Prostate gland (tissue), 2 donors: ENCODE data around the gene SYMPK. TPM values are rescaled to one million over a fixed set of nuclear protein-coding genes. Genes with fewer than 3 reads are reported as not detected.

Experiments used
- DNase-seq: peaks from one replicate; pipeline ENCODE4 v3.0.0-alpha.2; 2019; ENCODE audit warnings: low spot score
- H3K27ac ChIP-seq, 2 donors: fragments of 200-600 bp; sonication (generic); 2 replicates each; pipeline ENCODE4 v1.5.1; 2017 to 2019
- H3K27me3 ChIP-seq: fragments of 200-600 bp; sonication (generic); replicated peaks from 2 replicates; pipeline ENCODE4 v1.5.1; 2019; ENCODE audit not compliant: insufficient read depth
- H3K36me3 ChIP-seq, 2 donors: fragments of 200-600 bp; sonication (generic); 1 replicate in 1 of 2; 2 replicates in 1 of 2; pipeline versions ENCODE4 v1.5.1 to v1.8.1; 2017 to 2019
- H3K4me1 ChIP-seq: fragments of 200-600 bp; sonication (generic); replicated peaks from 2 replicates; pipeline ENCODE4 v1.5.1; 2019
- H3K4me3 ChIP-seq, 2 donors: fragments of 200-600 bp; sonication (generic); 2 replicates each; pipeline ENCODE4 v1.5.1; 2017 to 2019
- H3K9me3 ChIP-seq: fragments of 200-600 bp; sonication (generic); 2 replicates; pipeline ENCODE4 v1.5.1; 2017
- POLR2A ChIP-seq: fragments of 450-650 bp; IDR thresholded peaks from one replicate; pipeline ENCODE4 v1.6.1; 2016; ENCODE audit warnings: antibody characterized with exemption, mild to moderate bottlenecking
- POLR2AphosphoS5 ChIP-seq: sonication (generic); formaldehyde crosslinking; IDR thresholded peaks from one replicate; pipeline ENCODE4 v1.6.1; 2017; ENCODE audit warnings: antibody characterized with exemption
- WGBS: methylation state at CpG from one replicate; pipeline ENCODE4 v1.1.5; 2018; 5-methylcytosine and 5-hydroxymethylcytosine counted together
- intact Hi-C: fragments of 100-400 bp; cut with DNase I; formaldehyde crosslinking; loops from one replicate; pipeline ENCODE4 v1.14.2; 2022
- total RNA-seq, 2 donors: library from RNA; depleted of rRNA; stranded (reverse); fragments of >200 nt; gene quantifications; one replicate each; pipeline ENCODE4 v1.1.0, GENCODE V29; 2016
- TF ChIP-seq, protein P1 (sequence below), 4 experiments: fragments of 200-600 bp in 2 of 4; fragments of 450-650 bp in 2 of 4; sonication (generic) in 2 of 4; IDR thresholded peaks; 1 replicate in 3 of 4; 2 replicates in 1 of 4; pipeline ENCODE4 v1.5.1; 2016 to 2019; ENCODE audit warnings: antibody characterized with exemption in 4 of 4, mild to moderate bottlenecking in 2 of 4, moderate library complexity in 2 of 4

SYMPK gene
- total RNA-seq, 2 donors from 2014 or later: 76.4 to 104 TPM

DNA sequence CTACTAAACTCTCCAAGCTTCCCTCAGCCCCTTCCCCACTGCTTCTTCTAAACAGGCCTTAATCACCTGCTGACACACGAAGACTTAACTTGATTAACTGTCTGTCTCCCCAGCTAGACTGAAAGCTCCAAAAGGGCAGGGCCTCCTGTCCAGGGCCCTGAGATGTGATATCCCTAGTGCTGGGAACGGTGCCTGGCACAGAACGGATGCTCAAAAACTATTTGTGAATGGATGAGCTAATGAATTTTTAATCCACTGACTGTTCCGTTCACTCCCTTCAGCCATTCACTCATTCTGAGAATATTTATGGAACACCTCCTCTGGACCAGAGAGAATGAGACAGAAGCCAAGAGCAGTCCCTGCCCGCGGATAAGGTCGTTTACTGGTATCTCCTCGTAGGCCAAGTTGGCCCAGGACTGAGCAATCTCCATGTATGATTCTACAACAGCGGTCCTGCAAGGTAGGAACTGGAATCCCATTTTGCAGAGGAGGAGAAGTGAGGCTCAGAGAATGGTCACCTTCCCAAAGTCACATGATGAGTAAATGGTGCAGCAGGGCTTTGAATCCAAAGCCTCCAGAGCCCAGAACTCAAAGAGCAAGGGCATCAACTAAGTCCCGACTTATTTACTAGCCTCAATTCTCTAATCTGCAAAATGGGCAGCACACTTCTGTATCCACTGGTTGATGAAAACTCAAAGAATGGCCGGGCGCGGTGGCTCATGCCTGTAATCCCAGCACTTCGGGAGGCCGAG, 73.7 kb downstream of the SYMPK start:
- no peaks in the 10 kb centered on the region for H3K9me3 ChIP-seq
- WGBS: 88% methylated on average over 15 of the region's 15 CpGs
- TF ChIP-seq POLR2AphosphoS5: no peak
- TF ChIP-seq, protein P1, sequence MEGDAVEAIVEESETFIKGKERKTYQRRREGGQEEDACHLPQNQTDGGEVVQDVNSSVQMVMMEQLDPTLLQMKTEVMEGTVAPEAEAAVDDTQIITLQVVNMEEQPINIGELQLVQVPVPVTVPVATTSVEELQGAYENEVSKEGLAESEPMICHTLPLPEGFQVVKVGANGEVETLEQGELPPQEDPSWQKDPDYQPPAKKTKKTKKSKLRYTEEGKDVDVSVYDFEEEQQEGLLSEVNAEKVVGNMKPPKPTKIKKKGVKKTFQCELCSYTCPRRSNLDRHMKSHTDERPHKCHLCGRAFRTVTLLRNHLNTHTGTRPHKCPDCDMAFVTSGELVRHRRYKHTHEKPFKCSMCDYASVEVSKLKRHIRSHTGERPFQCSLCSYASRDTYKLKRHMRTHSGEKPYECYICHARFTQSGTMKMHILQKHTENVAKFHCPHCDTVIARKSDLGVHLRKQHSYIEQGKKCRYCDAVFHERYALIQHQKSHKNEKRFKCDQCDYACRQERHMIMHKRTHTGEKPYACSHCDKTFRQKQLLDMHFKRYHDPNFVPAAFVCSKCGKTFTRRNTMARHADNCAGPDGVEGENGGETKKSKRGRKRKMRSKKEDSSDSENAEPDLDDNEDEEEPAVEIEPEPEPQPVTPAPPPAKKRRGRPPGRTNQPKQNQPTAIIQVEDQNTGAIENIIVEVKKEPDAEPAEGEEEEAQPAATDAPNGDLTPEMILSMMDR (IDR thresholded peaks at IDR 0.05): no peak
- DNase-seq: no peak
- no peak overlapping the region for H3K27ac ChIP-seq
- H3K4me1 ChIP-seq: peaks cover 2% of the 10 kb centered on the region
- no peaks in the 10 kb centered on the region for H3K36me3 ChIP-seq
- intact Hi-C loops: no loop called here
- H3K4me3 ChIP-seq: no peak overlapping the region
- no peaks in the 10 kb centered on the region for H3K27me3 ChIP-seq

- no peak overlapping the region for H3K27ac ChIP-seq
- peaks cover 10% of the 10 kb centered on the region for H3K4me1 ChIP-seq
- intact Hi-C loops: no loop called here
- no peaks in the 10 kb centered on the region for H3K9me3 ChIP-seq
- no peak for DNase-seq
- H3K4me3 ChIP-seq: no peak overlapping the region
- TF ChIP-seq POLR2A (no peak), POLR2AphosphoS5 (no peak)
- TF ChIP-seq, protein P1 (IDR thresholded peaks at IDR 0.05): no peak
- no peaks in the 10 kb centered on the region for H3K27me3 ChIP-seq
- 95% methylated on average over 21 of the region's 21 CpGs for WGBS
- no peaks in the 10 kb centered on the region for H3K36me3 ChIP-seq
Measured at GRCh38 chr19:45786533-45786894, 76.4 kb downstream of the SYMPK start.

- Histone ChIP-seq H3K27ac (no peak overlapping the region), H3K9me3 (no peaks in the 10 kb centered on the region), H3K27me3 (no peaks in the 10 kb centered on the region), H3K4me3 (no peak overlapping the region), H3K36me3 (no peaks in the 10 kb centered on the region), H3K4me1 (peaks cover 13% of the 10 kb centered on the region)
- 90% methylated on average over 51 of the region's 57 CpGs for WGBS
- DNase-seq: no peak
- TF ChIP-seq, protein P1 (IDR thresholded peaks at IDR 0.05): no peak
- no peak for TF ChIP-seq POLR2AphosphoS5
- no peak for TF ChIP-seq POLR2A
- intact Hi-C loops: no loop called here
Measured at GRCh38 chr19:45785781-45786532, 77.0 kb downstream of the SYMPK start.

DNA sequence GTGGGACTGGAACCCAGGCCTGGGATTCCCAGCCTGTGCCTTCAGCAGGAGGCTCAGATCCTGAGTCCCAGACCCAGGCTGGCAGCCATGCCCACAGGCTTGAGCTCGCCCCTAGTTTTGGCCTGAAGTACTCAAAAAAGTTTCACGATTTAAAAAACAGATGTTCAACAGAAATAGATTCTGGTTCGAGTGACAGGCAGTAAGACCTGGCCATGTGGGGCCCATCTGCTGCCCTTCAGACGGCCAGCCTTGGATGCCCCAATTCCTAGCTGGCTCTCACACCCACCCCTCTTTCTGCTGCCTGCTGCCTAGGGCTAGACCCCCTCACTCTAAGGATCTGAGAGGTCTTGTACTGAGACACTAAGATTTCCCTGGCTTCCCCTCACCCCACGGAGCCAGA, 77.8 kb downstream of the SYMPK start:
- no peaks in the 10 kb centered on the region for H3K9me3 ChIP-seq
- TF ChIP-seq, protein P1 (IDR thresholded peaks at IDR 0.05): no peak
- TF ChIP-seq POLR2AphosphoS5 (no peak), POLR2A (no peak)
- DNase-seq: no peak
- no peak overlapping the region for H3K4me3 ChIP-seq
- WGBS: 73% methylated on average over 5 of the region's 5 CpGs
- H3K4me1 ChIP-seq: peaks cover 13% of the 10 kb centered on the region
- H3K27ac ChIP-seq: peak overlapping the region in 1 of 2 donors; percentile 89
- no peaks in the 10 kb centered on the region for H3K27me3 ChIP-seq
- intact Hi-C loops: no loop called here
- no peaks in the 10 kb centered on the region for H3K36me3 ChIP-seq

DNA sequence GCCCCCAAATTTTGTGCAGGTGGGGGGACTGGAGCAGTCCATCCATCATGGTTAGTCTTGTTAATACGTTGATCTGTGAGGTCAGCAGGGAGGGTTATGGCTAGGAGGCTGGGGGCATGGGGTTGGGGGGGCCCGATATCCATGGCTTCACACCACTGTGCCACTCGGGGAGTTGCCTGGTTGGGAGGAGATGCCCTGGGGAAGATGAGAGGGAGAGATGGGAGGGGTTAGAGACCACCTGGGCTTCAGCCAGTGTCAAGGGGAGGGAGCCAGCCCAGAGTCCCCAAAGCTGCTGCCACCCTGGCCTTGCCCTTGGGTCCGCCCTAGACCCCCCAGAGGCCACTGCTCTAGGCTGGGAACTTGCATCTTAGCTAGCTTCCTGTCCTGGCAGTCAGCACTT, 78.9 kb downstream of the SYMPK start:
- DNase-seq: no peak
- 81% methylated on average over 4 of the region's 4 CpGs for WGBS

More for the DNA sequence above, 78.9 kb downstream of the SYMPK start:
- peaks cover 18% of the 10 kb centered on the region for H3K4me1 ChIP-seq
- H3K36me3 ChIP-seq: no peaks in the 10 kb centered on the region
- TF ChIP-seq POLR2A: no peak
- intact Hi-C loops: no loop called here
- no peaks in the 10 kb centered on the region for H3K9me3 ChIP-seq
- H3K27ac ChIP-seq: peak overlapping the region; percentile 82 to 89
- H3K27me3 ChIP-seq: no peaks in the 10 kb centered on the region
- H3K4me3 ChIP-seq: no peak overlapping the region
